HG02870 (cell line): ENCODE results near the gene CWC22.
A peak's percentile ranks its signal among the peaks of the same experiment; 100 is the strongest.

ENCODE experiments used
- ATAC-seq: cut with Tn5 transposase; IDR thresholded peaks from one replicate; pipeline ENCODE4 v1.9.1; 2021; ENCODE audit warnings: mild to moderate bottlenecking, moderate library complexity; ENCODE audit not compliant: unreplicated experiment

CWC22 gene

DNA sequence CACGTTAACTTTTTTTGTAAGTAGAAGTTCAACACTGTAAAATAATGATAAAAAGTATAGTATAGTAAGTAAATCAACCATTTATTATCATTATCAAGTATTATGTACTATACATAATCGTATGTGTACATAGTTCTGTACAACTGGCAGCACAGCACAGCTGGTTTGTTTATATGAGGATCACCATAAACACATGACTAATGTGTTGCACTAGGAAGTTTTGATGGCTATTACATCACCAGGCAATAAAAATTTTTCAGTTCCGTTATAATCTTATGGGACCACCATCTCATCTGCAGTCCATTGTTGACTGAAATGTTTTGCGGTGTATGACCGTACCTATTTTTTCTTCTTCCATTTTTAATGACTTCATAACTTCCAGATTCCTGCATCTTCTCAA is 106.4 kb downstream of the CWC22 start:
- no peak for ATAC-seq

DNA sequence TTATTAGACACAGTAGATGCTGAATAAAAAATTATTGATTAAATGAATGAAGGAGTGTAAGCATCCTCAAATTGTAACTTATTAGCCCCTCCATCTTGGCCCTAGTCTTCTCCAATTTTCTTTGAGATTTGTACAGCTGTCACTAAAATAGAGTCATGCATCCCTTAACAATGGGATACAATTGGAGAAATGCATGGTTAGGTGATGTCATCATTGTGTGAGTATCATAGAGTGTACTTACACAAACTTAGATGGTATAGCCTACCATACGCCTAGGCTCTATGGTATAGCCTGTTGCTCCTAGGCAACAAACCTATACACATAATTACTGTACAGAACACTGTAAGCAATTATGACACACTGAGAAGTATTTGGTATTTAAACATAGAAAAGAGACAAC is 107.4 kb downstream of the CWC22 start:
- no peak for ATAC-seq

DNA sequence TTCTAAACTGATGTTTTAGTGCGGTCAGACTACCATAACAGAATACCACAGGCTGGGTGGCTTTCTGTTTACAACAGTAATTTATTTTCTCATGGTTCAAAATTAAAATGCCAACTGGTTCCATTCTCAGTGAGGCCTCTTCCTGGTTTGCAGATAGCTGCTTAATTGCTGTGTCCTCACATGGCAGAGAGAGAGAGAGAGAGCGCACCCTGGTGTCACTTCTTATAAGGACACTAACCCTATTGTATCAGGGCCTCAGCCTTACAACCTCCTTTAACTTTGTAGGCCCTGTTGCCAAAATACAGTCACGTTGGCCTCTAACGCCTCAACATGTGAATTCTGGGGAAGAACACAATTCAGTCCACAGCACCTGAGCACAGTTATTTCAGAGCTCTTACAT is 108.2 kb downstream of the CWC22 start:
- peak; percentile 98 for ATAC-seq
